ENCODE measurements around the gene DBNL. TPM values are rescaled to one million over a fixed set of nuclear protein-coding genes. Genes with fewer than 3 reads are reported as not detected.

DBNL gene
- total RNA-seq, 4 donors from 2014 or later = 95.7 to 133 (median 98.2) TPM

- Histone ChIP-seq H3K27ac (no peak overlapping the region), H3K4me3 (no peak overlapping the region), H3K36me3 (peaks cover 63% of the 10 kb centered on the region), H3K4me1 (peaks cover 12% of the 10 kb centered on the region), H3K9me3 (no peaks in the 10 kb centered on the region), H3K27me3 (no peaks in the 10 kb centered on the region)
- peak in 1 of 2 donors; percentile 54 for DNase-seq (ENCODE audit: low spot score in 2 of 2)
- TF ChIP-seq POLR2AphosphoS5 (IDR thresholded peaks at IDR 0.05) (no peak), POLR2A (IDR thresholded peaks at IDR 0.05) (no peak), CTCF (IDR thresholded peaks at IDR 0.05) (no peak), EP300 (IDR thresholded peaks at IDR 0.05) (no peak)
- WGBS = 79% methylated on average over 8 of the region's 8 CpGs
Observed at GRCh38 chr7:44050915-44051560, 6.5 kb downstream of the DBNL start.

- 93% methylated on average over 5 of the region's 5 CpGs for WGBS
- no peak overlapping the region for H3K27ac ChIP-seq
- H3K4me3 ChIP-seq = no peak overlapping the region
- H3K4me1 ChIP-seq = peaks cover 6% of the 10 kb centered on the region
- H3K27me3 ChIP-seq = no peaks in the 10 kb centered on the region
- peaks cover 68% of the 10 kb centered on the region for H3K36me3 ChIP-seq
- H3K9me3 ChIP-seq = no peaks in the 10 kb centered on the region
- peak; percentile 38 to 45 for DNase-seq (ENCODE audit: low spot score in 2 of 2)
- TF ChIP-seq CTCF (IDR thresholded peaks at IDR 0.05) = no peak
- TF ChIP-seq POLR2A (IDR thresholded peaks at IDR 0.05) = no peak
- TF ChIP-seq EP300 (IDR thresholded peaks at IDR 0.05) = no peak
- TF ChIP-seq POLR2AphosphoS5 (IDR thresholded peaks at IDR 0.05) = no peak
Observed at GRCh38 chr7:44051611-44052220, 7.2 kb downstream of the DBNL start.

GRCh38 chr7:44052771-44053365 lies 8.4 kb downstream of the DBNL start:
- H3K9me3 ChIP-seq = no peaks in the 10 kb centered on the region
- peaks cover 6% of the 10 kb centered on the region for H3K4me1 ChIP-seq
- DNase-seq (ENCODE audit: low spot score in 2 of 2) = peak; percentile 46 to 55
- WGBS = 93% methylated on average over 11 of the region's 12 CpGs
- no peak overlapping the region for H3K4me3 ChIP-seq
- TF ChIP-seq CTCF (IDR thresholded peaks at IDR 0.05) (no peak), EP300 (IDR thresholded peaks at IDR 0.05) (no peak), POLR2AphosphoS5 (IDR thresholded peaks at IDR 0.05) (no peak)
- peaks cover 79% of the 10 kb centered on the region for H3K36me3 ChIP-seq
- H3K27ac ChIP-seq = no peak overlapping the region
- no peaks in the 10 kb centered on the region for H3K27me3 ChIP-seq

- Histone ChIP-seq H3K4me3 (no peak overlapping the region), H3K27me3 (no peaks in the 10 kb centered on the region), H3K36me3 (peaks cover 96% of the 10 kb centered on the region), H3K9me3 (no peaks in the 10 kb centered on the region), H3K27ac (no peak overlapping the region), H3K4me1 (no peaks in the 10 kb centered on the region)
- DNase-seq (ENCODE audit: low spot score in 2 of 2) = peak; percentile 44 to 65
- TF ChIP-seq POLR2A (IDR thresholded peaks at IDR 0.05) (no peak), CTCF (IDR thresholded peaks at IDR 0.05) (no peak), EP300 (IDR thresholded peaks at IDR 0.05) (no peak), POLR2AphosphoS5 (IDR thresholded peaks at IDR 0.05) (no peak)
- WGBS = 96% methylated on average over 4 of the region's 7 CpGs
Observed at GRCh38 chr7:44056681-44057080, 12.2 kb downstream of the DBNL start.

- H3K4me3 ChIP-seq = no peak overlapping the region
- 67% methylated on average over 2 of the region's 11 CpGs for WGBS
- no peaks in the 10 kb centered on the region for H3K9me3 ChIP-seq
- no peaks in the 10 kb centered on the region for H3K4me1 ChIP-seq
- no peak overlapping the region for H3K27ac ChIP-seq
- TF ChIP-seq POLR2A (IDR thresholded peaks at IDR 0.05) = no peak
- TF ChIP-seq POLR2AphosphoS5 (IDR thresholded peaks at IDR 0.05) = no peak
- TF ChIP-seq EP300 (IDR thresholded peaks at IDR 0.05) = no peak
- TF ChIP-seq CTCF (IDR thresholded peaks at IDR 0.05) = no peak
- no peaks in the 10 kb centered on the region for H3K27me3 ChIP-seq
- peaks cover 96% of the 10 kb centered on the region for H3K36me3 ChIP-seq
- DNase-seq (ENCODE audit: low spot score in 2 of 2) = peak; percentile 46 to 62
Observed at GRCh38 chr7:44057181-44057848, 12.8 kb downstream of the DBNL start.
